Colonic mucosa (tissue), 4 donors: Measurements from ENCODE around the gene INSM2. TPM values are rescaled to one million over a fixed set of nuclear protein-coding genes. Genes with fewer than 3 reads are reported as not detected.

ENCODE experiments used
- DNase-seq: peaks from one replicate; pipeline ENCODE4 v3.0.0-alpha.2; 2020
- H3K27ac ChIP-seq: fragments of 200-600 bp; one replicate; pipeline ENCODE4 v1.8.0; 2021
- H3K27me3 ChIP-seq: fragments of 200-600 bp; one replicate; pipeline ENCODE4 v1.8.0; 2021
- H3K36me3 ChIP-seq: fragments of 200-600 bp; one replicate; pipeline ENCODE4 v1.8.0; 2021
- H3K4me1 ChIP-seq: fragments of 200-600 bp; one replicate; pipeline ENCODE4 v1.8.0; 2021; ENCODE audit warnings: mild to moderate bottlenecking
- H3K4me3 ChIP-seq: fragments of 200-600 bp; one replicate; pipeline ENCODE4 v1.8.0; 2021
- H3K9ac ChIP-seq, 2 donors: one replicate each; pipeline ENCODE4 v1.7.0; 2013; ENCODE audit warnings: control low read depth in 2 of 2, low read depth in 2 of 2, low read length in 2 of 2
- H3K9me3 ChIP-seq: fragments of 200-600 bp; one replicate; pipeline ENCODE4 v1.8.0; 2021
- CTCF ChIP-seq: fragments of 200-600 bp; IDR thresholded peaks from one replicate; pipeline ENCODE4 v1.8.0; 2022; ENCODE audit warnings: antibody characterized with exemption, mild to moderate bottlenecking
- intact Hi-C: fragments of 100-400 bp; cut with DNase I; formaldehyde crosslinking; loops from one replicate; pipeline ENCODE4 v1.14.1; 2022
- total RNA-seq, 2 donors: library from RNA; stranded (reverse); fragmentation: NEBNext Ultra II Directional in 1 of 2; extraction: Animal tissue kit (Norgen Biotek cat#: 25700) in 1 of 2; gene quantifications; one replicate each; pipeline ENCODE4 v1.2.1, GENCODE V29; 2021
- donor health status: healthy.
- donor health status: DM: no; HTN: no; CAD: no.
- donor health status: DM: no; HTN: no; CAD: no.

Gene INSM2
- total RNA-seq, 2 donors from 2014 or later, result not detected

GRCh38 chr14:35549551-35549950, 15.6 kb downstream of the INSM2 start:
- Histone ChIP-seq H3K4me3 (no peak overlapping the region), H3K9me3 (no peaks in the 10 kb centered on the region), H3K9ac (no peak overlapping the region), H3K27me3 (no peaks in the 10 kb centered on the region), H3K27ac (no peak overlapping the region), H3K4me1 (no peaks in the 10 kb centered on the region), H3K36me3 (no peaks in the 10 kb centered on the region)
- intact Hi-C loops, result no loop called here
- DNase-seq, result no peak
- TF ChIP-seq CTCF, result no peak

- H3K27me3 ChIP-seq, result no peaks in the 10 kb centered on the region
- no peaks in the 10 kb centered on the region for H3K4me1 ChIP-seq
- H3K4me3 ChIP-seq, result no peak overlapping the region
- no peaks in the 10 kb centered on the region for H3K36me3 ChIP-seq
- intact Hi-C loops, result no loop called here
- no peak overlapping the region for H3K9ac ChIP-seq
- H3K27ac ChIP-seq, result no peak overlapping the region
- TF ChIP-seq CTCF, result no peak
- H3K9me3 ChIP-seq, result no peaks in the 10 kb centered on the region
- no peak for DNase-seq
These were observed 17.1 kb downstream of the INSM2 start for GRCh38 chr14:35551081-35551480.

- no peaks in the 10 kb centered on the region for H3K27me3 ChIP-seq
- no peak overlapping the region for H3K4me3 ChIP-seq
- no peak overlapping the region for H3K27ac ChIP-seq
- intact Hi-C loops, result no loop called here
- no peaks in the 10 kb centered on the region for H3K9me3 ChIP-seq
- H3K36me3 ChIP-seq, result no peaks in the 10 kb centered on the region
- TF ChIP-seq CTCF, result no peak
- H3K9ac ChIP-seq, result no peak overlapping the region
- H3K4me1 ChIP-seq, result no peaks in the 10 kb centered on the region
- no peak for DNase-seq
These were observed 19.8 kb downstream of the INSM2 start for GRCh38 chr14:35553808-35554207.

- intact Hi-C loops, result no loop called here
- Histone ChIP-seq H3K27me3 (no peaks in the 10 kb centered on the region), H3K4me3 (no peak overlapping the region), H3K9ac (no peak overlapping the region), H3K36me3 (no peaks in the 10 kb centered on the region), H3K27ac (no peak overlapping the region), H3K9me3 (no peaks in the 10 kb centered on the region), H3K4me1 (no peaks in the 10 kb centered on the region)
- no peak for TF ChIP-seq CTCF
- no peak for DNase-seq
These were observed 22.6 kb downstream of the INSM2 start for GRCh38 chr14:35556548-35556947.

DNA sequence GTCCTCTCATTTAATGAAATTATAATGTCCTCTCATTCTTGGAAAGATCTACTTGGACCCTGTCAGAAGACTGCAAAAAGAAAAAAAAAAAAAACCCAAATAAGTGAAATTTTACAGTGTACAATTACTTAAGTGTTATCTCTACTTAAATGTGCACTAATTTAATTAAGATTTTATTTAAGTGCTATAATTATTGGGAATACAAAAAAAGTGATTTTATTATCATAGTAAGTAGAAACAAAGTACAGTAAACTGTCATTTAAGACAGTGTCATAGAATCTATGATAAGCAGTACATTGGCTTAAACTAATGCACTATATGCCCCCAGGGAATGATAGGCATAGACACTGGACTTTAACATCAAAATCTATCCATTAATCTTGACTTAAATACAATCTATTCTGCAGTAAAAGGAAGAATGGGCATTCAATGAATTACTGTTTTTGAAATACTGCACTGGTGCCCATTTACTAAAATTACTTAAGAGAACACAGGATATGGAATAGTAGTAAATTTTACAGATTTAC, 23.3 kb downstream of the INSM2 start:
- Histone ChIP-seq H3K27ac (no peak overlapping the region), H3K4me3 (no peak overlapping the region), H3K9me3 (no peaks in the 10 kb centered on the region), H3K27me3 (no peaks in the 10 kb centered on the region), H3K4me1 (no peaks in the 10 kb centered on the region), H3K36me3 (no peaks in the 10 kb centered on the region), H3K9ac (no peak overlapping the region)
- TF ChIP-seq CTCF, result no peak
- DNase-seq, result no peak
- intact Hi-C loops, result no loop called here
